WTC11 (cell line): Measurements from ENCODE around the gene RANBP17. TPM values are rescaled to one million over a fixed set of nuclear protein-coding genes. Genes with fewer than 3 reads are reported as not detected.
"Not testable (repeated sequence)": the region's sequence is repeated elsewhere in the genome, so short reads cannot be mapped to it uniquely, and the experiment has no call there.

Experiments used
- ATAC-seq: fragments of 200-7000 bp; cut with Tn5 transposase; 2 replicates; pipeline ENCODE4 v1.10.0; 2021; ENCODE audit warnings: mild to moderate bottlenecking, moderate library complexity
- CTCF ChIA-PET: fragments of 300-600 bp; sonication (Branson Sonifier 250); formaldehyde crosslinking; loops from one replicate; lab custom pipeline; 2021; ENCODE audit warnings: antibody characterized with exemption; lab: Charles Lee
- POLR2A ChIA-PET: fragments of 350-600 bp; sonication (Branson Sonifier 250); formaldehyde crosslinking; loops from one replicate; lab custom pipeline; 2021; ENCODE audit warnings: antibody characterized with exemption; lab: Charles Lee
- DNase-seq: peaks from one replicate; pipeline ENCODE4 v3.0.0; 2021; ENCODE audit warnings: low spot score
- H3K27ac Mint-ChIP-seq: 2 replicates; pipeline ENCODE4 v1.8.0; 2021; ENCODE audit warnings: mixed read lengths
- H3K27me3 Mint-ChIP-seq: 2 replicates; pipeline ENCODE4 v1.8.0; 2021; ENCODE audit warnings: low read depth, mild to moderate bottlenecking, moderate library complexity, mixed read lengths
- H3K36me3 Mint-ChIP-seq: 2 replicates; pipeline ENCODE4 v1.8.0; 2021; ENCODE audit warnings: mixed read lengths
- H3K4me1 Mint-ChIP-seq: 2 replicates; pipeline ENCODE4 v1.8.0; 2022; ENCODE audit warnings: mixed read lengths
- H3K4me3 Mint-ChIP-seq: 2 replicates; pipeline ENCODE4 v1.8.0; 2021; ENCODE audit warnings: mild to moderate bottlenecking, moderate library complexity, mixed read lengths
- H3K9me3 Mint-ChIP-seq: 2 replicates; pipeline ENCODE4 v1.8.0; 2021; ENCODE audit warnings: mixed read lengths
- AFF4 ChIP-seq: sonication (generic); formaldehyde crosslinking; IDR thresholded peaks from 2 replicates; pipeline ENCODE4 v1.8.1; 2023; ENCODE audit warnings: mild to moderate bottlenecking, missing genetic modification reagents, borderline replicate concordance
- CBFB ChIP-seq: sonication (generic); formaldehyde crosslinking; IDR thresholded peaks from 2 replicates; pipeline ENCODE4 v1.8.1; 2022; ENCODE audit warnings: mild to moderate bottlenecking, low read depth, missing genetic modification reagents
- FOXJ3 ChIP-seq: sonication (generic); formaldehyde crosslinking; IDR thresholded peaks from 2 replicates; pipeline ENCODE4 v1.9.0; 2021; ENCODE audit warnings: missing genetic modification reagents, mild to moderate bottlenecking, borderline replicate concordance
- JUN ChIP-seq: sonication (generic); formaldehyde crosslinking; IDR thresholded peaks from 2 replicates; pipeline ENCODE4 v1.8.0; 2023; ENCODE audit warnings: mild to moderate bottlenecking, missing genetic modification reagents
- MAX ChIP-seq: sonication (generic); formaldehyde crosslinking; IDR thresholded peaks from 2 replicates; pipeline ENCODE4 v1.8.0; 2022; ENCODE audit warnings: mild to moderate bottlenecking, missing genetic modification reagents
- TCF7 ChIP-seq: sonication (generic); formaldehyde crosslinking; IDR thresholded peaks from 2 replicates; pipeline ENCODE4 v1.8.0; 2022; ENCODE audit warnings: mild to moderate bottlenecking, low read depth, missing genetic modification reagents, moderate library complexity
- ZNF396 ChIP-seq: fragments of 250-450 bp; sonication (Bioruptor Pico); IDR thresholded peaks from 2 replicates; pipeline ENCODE4 v1.8.0; 2021; ENCODE audit warnings: mild to moderate bottlenecking, moderate library complexity, borderline replicate concordance
- ZNF416 ChIP-seq: fragments of 250-450 bp; sonication (Bioruptor Pico); IDR thresholded peaks from 2 replicates; pipeline ENCODE4 v1.9.0; 2021; ENCODE audit warnings: mild to moderate bottlenecking, inconsistent platforms
- total RNA-seq: library from RNA; stranded (reverse); gene quantifications from 3 replicates; pipeline ENCODE4 v1.2.3, GENCODE V29; 2021
- TF ChIP-seq, protein P1 (sequence below): sonication (generic); formaldehyde crosslinking; IDR thresholded peaks from 2 replicates; pipeline ENCODE4 v1.8.1; 2022; ENCODE audit warnings: low read depth, mild to moderate bottlenecking, moderate library complexity, missing genetic modification reagents, borderline replicate concordance
- TF ChIP-seq, protein P2 (sequence below): sonication (generic); formaldehyde crosslinking; IDR thresholded peaks from 2 replicates; pipeline ENCODE4 v1.8.1; 2022; ENCODE audit warnings: mild to moderate bottlenecking, missing genetic modification reagents, moderate library complexity, borderline replicate concordance

Gene RANBP17
- total RNA-seq, 1 experiment from 2014 or later, result 23.1 TPM

- peaks cover 33% of the 10 kb centered on the region for H3K36me3 Mint-ChIP-seq
- H3K27ac Mint-ChIP-seq, ATAC-seq, H3K27me3 Mint-ChIP-seq, CTCF ChIA-PET, DNase-seq, POLR2A ChIA-PET, H3K4me3 Mint-ChIP-seq: not testable (repeated sequence)
- peaks cover 34% of the 10 kb centered on the region for H3K4me1 Mint-ChIP-seq
- H3K9me3 Mint-ChIP-seq, result peaks cover 23% of the 10 kb centered on the region
Observed at GRCh38 chr5:170870390-170870789, 8.6 kb downstream of the RANBP17 start.

DNA sequence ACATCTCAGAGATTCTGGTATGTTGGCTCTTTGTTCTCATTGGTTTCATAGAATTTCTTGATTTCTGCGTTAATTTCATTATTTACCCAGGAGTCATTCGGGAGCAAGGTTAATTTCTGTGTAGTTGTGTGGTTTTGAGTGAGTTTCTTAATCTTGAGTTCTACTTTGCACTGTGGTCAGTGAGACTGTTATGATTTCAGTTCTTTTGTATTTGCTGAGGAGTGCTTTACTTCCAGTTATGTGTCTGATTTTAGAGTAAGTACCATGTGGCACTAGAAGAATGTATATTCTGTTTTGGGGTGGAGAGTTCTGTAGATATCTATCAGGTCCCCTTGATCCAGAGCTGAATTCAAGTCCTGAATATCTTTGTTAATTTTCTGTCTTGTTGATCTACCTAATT is 12.2 kb downstream of the RANBP17 start:
- no peaks in the 10 kb centered on the region for H3K27me3 Mint-ChIP-seq
- ChIA-PET POLR2A (no interaction called here), CTCF (no interaction called here)
- TF ChIP-seq CBFB (CRISPR knock-in tag) (no peak), AFF4 (no peak), TCF7 (no peak)
- H3K27ac Mint-ChIP-seq, result no peak overlapping the region
- H3K9me3 Mint-ChIP-seq, result peaks cover 24% of the 10 kb centered on the region
- H3K4me3 Mint-ChIP-seq, result no peak overlapping the region
- ATAC-seq (no peak), DNase-seq (no peak)
- H3K4me1 Mint-ChIP-seq, result peaks cover 36% of the 10 kb centered on the region
- peaks cover 30% of the 10 kb centered on the region for H3K36me3 Mint-ChIP-seq

DNA sequence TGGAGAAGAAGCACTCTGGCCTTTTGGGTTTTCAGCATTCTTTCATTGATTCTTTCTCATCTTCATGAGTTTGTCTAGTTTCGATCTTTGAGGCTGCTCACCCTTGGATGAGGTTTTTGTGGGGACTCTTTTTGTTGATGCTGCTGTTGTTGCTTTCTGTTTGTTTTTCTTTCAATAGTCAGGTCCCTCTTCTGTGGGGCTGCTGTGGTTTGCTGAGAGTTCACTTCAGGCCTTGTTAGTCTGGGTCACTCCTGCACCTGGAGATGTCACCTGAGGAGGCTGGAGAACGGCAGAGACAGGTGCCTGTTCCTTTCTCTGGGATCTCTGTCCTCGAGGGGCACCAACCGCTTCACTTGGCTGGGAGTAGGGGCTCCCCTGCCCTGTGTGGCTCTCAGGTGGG is 14.0 kb downstream of the RANBP17 start:
- H3K27ac Mint-ChIP-seq, result no peak overlapping the region
- CTCF ChIA-PET, result interaction anchor here (1.6 kb wide), 1 partner anchor 19 kb away, joined by 3 read pairs; no protein-coding TSS in a partner anchor
- H3K27me3 Mint-ChIP-seq, result no peaks in the 10 kb centered on the region
- DNase-seq, result no peak
- peaks cover 31% of the 10 kb centered on the region for H3K4me1 Mint-ChIP-seq
- ATAC-seq, result no peak
- H3K9me3 Mint-ChIP-seq, result peaks cover 22% of the 10 kb centered on the region
- TF ChIP-seq, protein P1, sequence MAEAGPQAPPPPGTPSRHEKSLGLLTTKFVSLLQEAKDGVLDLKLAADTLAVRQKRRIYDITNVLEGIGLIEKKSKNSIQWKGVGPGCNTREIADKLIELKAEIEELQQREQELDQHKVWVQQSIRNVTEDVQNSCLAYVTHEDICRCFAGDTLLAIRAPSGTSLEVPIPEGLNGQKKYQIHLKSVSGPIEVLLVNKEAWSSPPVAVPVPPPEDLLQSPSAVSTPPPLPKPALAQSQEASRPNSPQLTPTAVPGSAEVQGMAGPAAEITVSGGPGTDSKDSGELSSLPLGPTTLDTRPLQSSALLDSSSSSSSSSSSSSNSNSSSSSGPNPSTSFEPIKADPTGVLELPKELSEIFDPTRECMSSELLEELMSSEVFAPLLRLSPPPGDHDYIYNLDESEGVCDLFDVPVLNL (CRISPR knock-in tag), result no peak
- no peak for TF ChIP-seq ZNF396 (CRISPR knock-in tag)
- TF ChIP-seq TCF7, result no peak
- no peak for TF ChIP-seq CBFB (CRISPR knock-in tag)
- TF ChIP-seq ZNF416, result no peak
- no peak for TF ChIP-seq AFF4
- TF ChIP-seq, protein P2, sequence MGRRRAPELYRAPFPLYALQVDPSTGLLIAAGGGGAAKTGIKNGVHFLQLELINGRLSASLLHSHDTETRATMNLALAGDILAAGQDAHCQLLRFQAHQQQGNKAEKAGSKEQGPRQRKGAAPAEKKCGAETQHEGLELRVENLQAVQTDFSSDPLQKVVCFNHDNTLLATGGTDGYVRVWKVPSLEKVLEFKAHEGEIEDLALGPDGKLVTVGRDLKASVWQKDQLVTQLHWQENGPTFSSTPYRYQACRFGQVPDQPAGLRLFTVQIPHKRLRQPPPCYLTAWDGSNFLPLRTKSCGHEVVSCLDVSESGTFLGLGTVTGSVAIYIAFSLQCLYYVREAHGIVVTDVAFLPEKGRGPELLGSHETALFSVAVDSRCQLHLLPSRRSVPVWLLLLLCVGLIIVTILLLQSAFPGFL, result no peak
- no peak for TF ChIP-seq FOXJ3 (CRISPR knock-in tag)
- TF ChIP-seq MAX (CRISPR knock-in tag), result no peak
- TF ChIP-seq JUN (CRISPR knock-in tag), result no peak
- POLR2A ChIA-PET, result no interaction called here
- H3K36me3 Mint-ChIP-seq, result peaks cover 22% of the 10 kb centered on the region
- H3K4me3 Mint-ChIP-seq, result no peak overlapping the region
